EH (cell line): ENCODE measurements around the gene REXO5.
A peak's percentile ranks its signal among the peaks of the same experiment; 100 is the strongest.

Experiments used
- DNase-seq: peaks from one replicate; pipeline ENCODE4 v3.0.0-alpha.2; 2015; ENCODE audit warnings: low read depth

REXO5 gene

GRCh38 chr16:20874088-20874581, 67.8 kb downstream of the REXO5 start:
- no peak for DNase-seq

- no peak for DNase-seq
Observed at GRCh38 chr16:20875355-20875650, 69.0 kb downstream of the REXO5 start.

GRCh38 chr16:20878682-20879147, 72.4 kb downstream of the REXO5 start:
- DNase-seq, result no peak

GRCh38 chr16:20879175-20880040, 73.1 kb downstream of the REXO5 start:
- peak; percentile 62 for DNase-seq

GRCh38 chr16:20880867-20881502, 74.7 kb downstream of the REXO5 start:
- no peak for DNase-seq

GRCh38 chr16:20881503-20881878, 75.2 kb downstream of the REXO5 start:
- DNase-seq, result no peak

GRCh38 chr16:20883554-20884239, 77.4 kb downstream of the REXO5 start:
- no peak for DNase-seq

GRCh38 chr16:20884240-20884556, 77.9 kb downstream of the REXO5 start:
- peak; percentile 80 for DNase-seq

- no peak for DNase-seq
Observed at GRCh38 chr16:20886320-20886719, 80.0 kb downstream of the REXO5 start.

- DNase-seq, result no peak
Observed at GRCh38 chr16:20887207-20887606, 80.9 kb downstream of the REXO5 start.

GRCh38 chr16:20889625-20890275, 83.4 kb downstream of the REXO5 start:
- DNase-seq, result no peak

GRCh38 chr16:20894388-20894787, 88.1 kb downstream of the REXO5 start:
- no peak for DNase-seq

GRCh38 chr16:20897253-20897897, 91.0 kb downstream of the REXO5 start:
- DNase-seq, result peak; percentile 48

GRCh38 chr16:20897922-20898321, 91.6 kb downstream of the REXO5 start:
- DNase-seq, result no peak

- peak; percentile 89 for DNase-seq
Observed at GRCh38 chr16:20899071-20899470, 92.7 kb downstream of the REXO5 start.
